HL-60 (cell line): ENCODE data around the gene ADCY5.

Source experiments
- CTCF ChIP-seq: IDR thresholded peaks from one replicate; pipeline ENCODE4 v1.5.1; 2011; ENCODE audit warnings: low read length, control low read depth, inconsistent platforms; ENCODE audit not compliant: insufficient read depth
- GABPA ChIP-seq: IDR thresholded peaks from 2 replicates; pipeline ENCODE4 v1.6.1; 2012; ENCODE audit warnings: low read depth
- SPI1 ChIP-seq: IDR thresholded peaks from 2 replicates; pipeline ENCODE4 v1.6.1; 2012; ENCODE audit warnings: low read depth, mild to moderate bottlenecking, borderline replicate concordance

GRCh38 chr3:123327956-123328850, 120.7 kb downstream of the ADCY5 start:
- TF ChIP-seq GABPA (no peak), CTCF (no peak), SPI1 (no peak)
